Right lobe of liver (tissue), 6 donors: Measurements from ENCODE around the gene PSMD10. TPM values are rescaled to one million over a fixed set of nuclear protein-coding genes. Genes with fewer than 3 reads are reported as not detected.

Experiments used
- ATAC-seq, 4 donors: fragments of 200-7000 bp; cut with Tn5 transposase; one replicate each; pipeline ENCODE4 v1.9.1; 2020; ENCODE audit warnings: mild to moderate bottlenecking in 4 of 4, moderate library complexity in 4 of 4
- DNase-seq, 3 donors: peaks; one replicate each; pipeline ENCODE4 v3.0.0-alpha.2; 2020
- H3K27ac ChIP-seq, 3 donors: fragments of 200-600 bp; one replicate each; pipeline ENCODE4 v1.8.0; 2022
- H3K27me3 ChIP-seq, 2 donors: fragments of 200-600 bp; one replicate each; pipeline ENCODE4 v1.8.0; 2022
- H3K36me3 ChIP-seq, 4 donors: fragments of 200-600 bp; sonication (generic) in 1 of 4; one replicate each; pipeline versions ENCODE4 v1.5.1 to v1.8.0; 2017 to 2022; ENCODE audit warnings: control low read depth in 1 of 4
- H3K4me1 ChIP-seq, 4 donors: fragments of 200-600 bp; sonication (generic) in 1 of 4; one replicate each; pipeline versions ENCODE4 v1.5.1 to v1.8.0; 2017 to 2022; ENCODE audit warnings: control low read depth in 1 of 4
- H3K4me3 ChIP-seq, 3 donors: fragments of 200-600 bp; one replicate each; pipeline ENCODE4 v1.8.0; 2022
- H3K9me3 ChIP-seq, 4 donors: fragments of 200-600 bp; sonication (generic) in 1 of 4; one replicate each; pipeline versions ENCODE4 v1.5.1 to v1.8.0; 2017 to 2022; ENCODE audit warnings: control low read depth in 1 of 4
- CTCF ChIP-seq, 4 donors: fragments of 200-600 bp in 3 of 4; fragments of 450-650 bp in 1 of 4; IDR thresholded peaks; one replicate each; pipeline versions ENCODE4 v1.5.1 to v1.8.0; 2016 to 2022; ENCODE audit warnings: antibody characterized with exemption in 4 of 4, mild to moderate bottlenecking in 2 of 4
- POLR2A ChIP-seq: fragments of 450-650 bp; IDR thresholded peaks from one replicate; pipeline ENCODE4 v1.6.1; 2017; ENCODE audit warnings: antibody characterized with exemption, mild to moderate bottlenecking
- WGBS: methylation state at CpG from one replicate; pipeline ENCODE4 v1.1.6; 2018; ENCODE audit warnings: low coverage, low lambda C conversion rate; ENCODE audit not compliant: insufficient coverage; ENCODE audit errors: missing lambda C conversion rate; 5-methylcytosine and 5-hydroxymethylcytosine counted together
- intact Hi-C, 2 donors: fragments of 100-400 bp; cut with DNase I; formaldehyde crosslinking; loops; one replicate each; pipeline versions ENCODE4 v1.11.2 to v1.14.1; 2022
- total RNA-seq, 6 experiments: library from RNA; depleted of rRNA in 2 of 6; stranded (reverse); fragments of >200 nt in 2 of 6; fragmentation: NEBNext Ultra II Directional in 3 of 6; extraction: Animal tissue kit (Norgen Biotek cat#: 25700) in 3 of 6; gene quantifications; one replicate each; pipeline versions ENCODE4 v1.1.0 to v1.2.4, GENCODE V29; 2016 to 2023
- donor health status: DM: no; HTN: yes; CAD: no.
- donor health status: DM: no; HTN: no; CAD: no.
- donor health status: DM: no; HTN: no; CAD: no.
- donor health status: DM: no; HTN: yes; CAD: no.
- donor health status: DM: no; HTN: yes; CAD: no.

PSMD10 gene
- total RNA-seq, 6 experiments from 2014 or later: 10.1 to 23.1 (median 17.1) TPM

GRCh38 chrX:108036298-108036973 is 54.9 kb downstream of the PSMD10 start:
- Histone ChIP-seq H3K27ac (no peak overlapping the region), H3K9me3 (no peaks in the 10 kb centered on the region), H3K4me3 (no peak overlapping the region), H3K36me3 (no peaks in the 10 kb centered on the region), H3K27me3 (no peaks in the 10 kb centered on the region), H3K4me1 (no peaks in the 10 kb centered on the region)
- DNase-seq (no peak), ATAC-seq (peak in 1 of 4 donors; percentile 96)
- 51% methylated on average over 3 of the region's 4 CpGs for WGBS
- intact Hi-C loops: no loop called here
- TF ChIP-seq CTCF (IDR thresholded peaks at IDR 0.05) (no peak), POLR2A (no peak)

- ATAC-seq: no peak
- Histone ChIP-seq H3K27me3 (no peaks in the 10 kb centered on the region), H3K27ac (no peak overlapping the region), H3K9me3 (no peaks in the 10 kb centered on the region), H3K36me3 (no peaks in the 10 kb centered on the region), H3K4me3 (no peak overlapping the region), H3K4me1 (no peaks in the 10 kb centered on the region)
- DNase-seq: no peak
- TF ChIP-seq CTCF (IDR thresholded peaks at IDR 0.05) (no peak), POLR2A (no peak)
- intact Hi-C loops: no loop called here
- WGBS: 62% methylated on average over 3 of the region's 3 CpGs
Observed at GRCh38 chrX:108034725-108035124, 56.6 kb downstream of the PSMD10 start.

Other genes with a start within 250 kb of the PSMD10 start
- gene TEX13B, start 109.2 kb downstream of the PSMD10 start, total RNA-seq: not detected
- not detected for gene VSIG1, start 46.5 kb downstream of the PSMD10 start, total RNA-seq
- gene ATG4A, start 236 bp upstream of the PSMD10 start, total RNA-seq: 10 to 100 TPM; 11.7 to 16.4 (median 12.1) TPM